NB4 (cell line): ENCODE results near the gene GALNT8.

Source experiments
- POLR2A ChIP-seq: IDR thresholded peaks from 2 replicates; pipeline ENCODE4 v1.6.1; 2011; ENCODE audit warnings: mild to moderate bottlenecking; ENCODE audit not compliant: insufficient read length; ENCODE audit errors: extremely low read depth
- TF ChIP-seq, protein P1 (sequence below): IDR thresholded peaks from one replicate; pipeline ENCODE4 v1.5.1; 2012; ENCODE audit warnings: low read depth, low read length

GRCh38 chr12:4723226-4723625 is 3.0 kb downstream of the GALNT8 start:
- TF ChIP-seq, protein P1, sequence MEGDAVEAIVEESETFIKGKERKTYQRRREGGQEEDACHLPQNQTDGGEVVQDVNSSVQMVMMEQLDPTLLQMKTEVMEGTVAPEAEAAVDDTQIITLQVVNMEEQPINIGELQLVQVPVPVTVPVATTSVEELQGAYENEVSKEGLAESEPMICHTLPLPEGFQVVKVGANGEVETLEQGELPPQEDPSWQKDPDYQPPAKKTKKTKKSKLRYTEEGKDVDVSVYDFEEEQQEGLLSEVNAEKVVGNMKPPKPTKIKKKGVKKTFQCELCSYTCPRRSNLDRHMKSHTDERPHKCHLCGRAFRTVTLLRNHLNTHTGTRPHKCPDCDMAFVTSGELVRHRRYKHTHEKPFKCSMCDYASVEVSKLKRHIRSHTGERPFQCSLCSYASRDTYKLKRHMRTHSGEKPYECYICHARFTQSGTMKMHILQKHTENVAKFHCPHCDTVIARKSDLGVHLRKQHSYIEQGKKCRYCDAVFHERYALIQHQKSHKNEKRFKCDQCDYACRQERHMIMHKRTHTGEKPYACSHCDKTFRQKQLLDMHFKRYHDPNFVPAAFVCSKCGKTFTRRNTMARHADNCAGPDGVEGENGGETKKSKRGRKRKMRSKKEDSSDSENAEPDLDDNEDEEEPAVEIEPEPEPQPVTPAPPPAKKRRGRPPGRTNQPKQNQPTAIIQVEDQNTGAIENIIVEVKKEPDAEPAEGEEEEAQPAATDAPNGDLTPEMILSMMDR, result no peak
- no peak for TF ChIP-seq POLR2A
